Activated CD4-positive, alpha-beta T cell treated with anti-CD3 and anti-CD28 coated beads, Interleukin-2, amount 10 ng/mL, durations not matched to agents 7 days and 5 days (primary cell): Measurements from ENCODE around the gene FOXD4L1. TPM values are rescaled to one million over a fixed set of nuclear protein-coding genes. Genes with fewer than 3 reads are reported as not detected.
"Not testable (repeated sequence)": the region's sequence is repeated elsewhere in the genome, so short reads cannot be mapped to it uniquely, and the experiment has no call there.

Experiments
- CTCF ChIA-PET: fragments of 350-600 bp; sonication (Branson Sonifier 250); formaldehyde crosslinking; loops from one replicate; lab custom pipeline; 2021; ENCODE audit warnings: antibody characterized with exemption; lab: Charles Lee
- POLR2A ChIA-PET: fragments of 350-600 bp; sonication (Branson Sonifier 250); formaldehyde crosslinking; loops from one replicate; lab custom pipeline; 2021; ENCODE audit warnings: antibody characterized with exemption; lab: Charles Lee
- DNase-seq: peaks from one replicate; pipeline ENCODE4 v3.0.0-alpha.2; 2020
- H3K27ac Mint-ChIP-seq: one replicate; pipeline ENCODE4 v1.8.0; 2021; ENCODE audit warnings: mild to moderate bottlenecking, moderate library complexity, mixed read lengths
- H3K27me3 Mint-ChIP-seq: one replicate; pipeline ENCODE4 v1.8.0; 2021; ENCODE audit warnings: mixed read lengths
- H3K36me3 Mint-ChIP-seq: one replicate; pipeline ENCODE4 v1.8.0; 2021; ENCODE audit warnings: low read depth, mixed read lengths
- H3K4me1 Mint-ChIP-seq: one replicate; pipeline ENCODE4 v1.8.0; 2021; ENCODE audit warnings: mixed read lengths
- H3K4me3 Mint-ChIP-seq: one replicate; pipeline ENCODE4 v1.8.0; 2021; ENCODE audit warnings: mild to moderate bottlenecking, moderate library complexity, mixed read lengths
- H3K9me3 Mint-ChIP-seq: one replicate; pipeline ENCODE4 v1.8.0; 2021; ENCODE audit warnings: mixed read lengths
- total RNA-seq, 2 experiments: library from RNA; stranded (reverse); gene quantifications; one replicate each; pipeline ENCODE4 v1.2.3, GENCODE V29; 2021

The FOXD4L1 gene
- total RNA-seq, 2 experiments from 2014 or later, result 0.15 to 0.25 TPM

GRCh38 chr2:113508187-113508586 is 9.7 kb downstream of the FOXD4L1 start:
- H3K4me3 Mint-ChIP-seq, result not testable (repeated sequence)

DNA sequence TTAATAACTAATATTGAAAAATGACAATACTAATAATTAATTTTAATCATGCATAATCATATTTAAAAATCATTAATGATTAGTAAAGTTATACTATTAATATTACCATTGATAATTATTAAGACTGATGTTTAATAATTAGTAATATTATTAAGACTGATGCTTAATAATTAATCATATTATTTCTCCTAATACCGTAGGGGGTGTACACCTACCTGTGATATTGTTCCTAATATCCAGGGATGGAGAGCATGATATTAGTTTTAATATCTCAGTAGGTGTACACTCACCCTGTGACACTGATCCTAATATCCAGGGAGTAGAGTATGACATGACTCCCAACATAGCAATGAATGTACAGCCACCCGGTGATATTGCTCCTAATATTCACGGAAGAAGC is 12.4 kb downstream of the FOXD4L1 start:
- H3K36me3 Mint-ChIP-seq, H3K27ac Mint-ChIP-seq, CTCF ChIA-PET, H3K4me3 Mint-ChIP-seq, POLR2A ChIA-PET, DNase-seq, H3K4me1 Mint-ChIP-seq, H3K9me3 Mint-ChIP-seq: not testable (repeated sequence)
- peaks cover 20% of the 10 kb centered on the region for H3K27me3 Mint-ChIP-seq

More at GRCh38 chr2:113508187-113508586, 9.7 kb downstream of the FOXD4L1 start:
- POLR2A ChIA-PET, H3K4me1 Mint-ChIP-seq, CTCF ChIA-PET, H3K27ac Mint-ChIP-seq, H3K9me3 Mint-ChIP-seq, H3K36me3 Mint-ChIP-seq, DNase-seq: not testable (repeated sequence)
- peaks cover 21% of the 10 kb centered on the region for H3K27me3 Mint-ChIP-seq

- H3K27ac Mint-ChIP-seq, H3K9me3 Mint-ChIP-seq, DNase-seq, POLR2A ChIA-PET, H3K4me1 Mint-ChIP-seq, H3K36me3 Mint-ChIP-seq, CTCF ChIA-PET, H3K4me3 Mint-ChIP-seq: not testable (repeated sequence)
- peaks cover 20% of the 10 kb centered on the region for H3K27me3 Mint-ChIP-seq
Observed at GRCh38 chr2:113511859-113512258, 13.4 kb downstream of the FOXD4L1 start.

DNA sequence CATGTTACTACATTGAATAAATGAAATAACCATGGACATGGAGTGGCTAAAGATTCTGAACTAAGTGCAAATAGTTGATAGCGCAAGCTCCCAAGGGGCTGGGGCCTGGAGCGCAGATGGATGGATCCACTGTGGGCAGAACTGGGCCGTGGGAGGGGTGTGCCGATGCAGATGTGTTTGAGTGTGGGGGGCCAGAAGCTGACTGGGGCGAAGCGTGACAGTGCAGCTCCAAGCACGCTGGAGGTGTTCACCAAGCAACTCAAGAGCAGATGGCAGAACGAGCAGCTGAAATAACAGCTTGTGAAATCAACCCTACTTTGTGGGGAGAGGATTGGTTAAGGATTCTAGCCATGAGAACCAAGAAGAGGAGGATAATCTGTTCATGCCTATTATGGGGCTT is 17.0 kb downstream of the FOXD4L1 start:
- DNase-seq, H3K4me3 Mint-ChIP-seq, H3K36me3 Mint-ChIP-seq, CTCF ChIA-PET, H3K4me1 Mint-ChIP-seq, H3K27me3 Mint-ChIP-seq, POLR2A ChIA-PET, H3K9me3 Mint-ChIP-seq, H3K27ac Mint-ChIP-seq: not testable (repeated sequence)

DNA sequence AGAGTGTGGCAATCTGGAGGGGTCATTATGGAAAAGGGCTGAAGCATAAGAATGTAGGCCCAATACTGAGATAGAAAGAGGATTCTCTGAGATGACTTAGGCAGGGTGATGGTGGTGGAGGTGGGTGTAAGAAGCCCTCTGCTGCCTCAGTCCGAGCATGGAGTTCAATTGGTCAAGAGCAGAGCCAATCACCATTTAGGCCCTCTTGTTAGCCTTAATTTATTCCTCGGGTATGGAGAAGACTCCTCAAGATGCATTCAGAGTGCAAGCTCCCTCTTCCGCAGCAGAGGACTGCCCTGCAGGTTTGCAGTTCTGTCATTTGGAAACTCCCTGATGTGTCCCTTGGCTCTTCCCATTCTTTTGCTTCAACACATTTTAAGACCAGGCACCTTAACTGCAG is 17.5 kb downstream of the FOXD4L1 start:
- H3K4me3 Mint-ChIP-seq, DNase-seq, H3K9me3 Mint-ChIP-seq, POLR2A ChIA-PET, H3K4me1 Mint-ChIP-seq, H3K36me3 Mint-ChIP-seq, H3K27ac Mint-ChIP-seq, CTCF ChIA-PET, H3K27me3 Mint-ChIP-seq: not testable (repeated sequence)

- H3K27me3 Mint-ChIP-seq, H3K4me1 Mint-ChIP-seq, CTCF ChIA-PET, POLR2A ChIA-PET, H3K9me3 Mint-ChIP-seq, H3K4me3 Mint-ChIP-seq, H3K36me3 Mint-ChIP-seq, DNase-seq, H3K27ac Mint-ChIP-seq: not testable (repeated sequence)
Observed at GRCh38 chr2:113517025-113517424, 18.6 kb downstream of the FOXD4L1 start.

DNA sequence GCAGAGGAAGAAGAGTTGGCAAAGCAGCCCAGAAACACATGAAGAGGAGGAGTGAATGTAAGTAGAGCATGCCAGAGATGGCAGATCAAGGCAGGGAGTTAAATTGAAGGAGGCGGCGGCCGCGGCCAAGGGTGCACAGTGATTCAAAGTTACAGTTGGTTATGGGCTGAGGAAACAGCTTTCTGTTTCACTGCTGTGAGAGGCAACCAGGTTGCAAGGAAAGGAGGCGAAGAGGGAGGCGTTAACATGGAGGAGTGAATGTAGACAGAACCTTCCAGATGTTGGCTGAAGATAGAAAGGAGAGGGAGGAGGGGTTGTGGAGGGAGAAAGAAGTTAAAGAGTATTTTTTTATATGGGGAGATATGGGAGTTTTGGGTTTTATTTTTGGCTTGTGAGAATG is 22.4 kb downstream of the FOXD4L1 start:
- H3K4me3 Mint-ChIP-seq, DNase-seq, H3K9me3 Mint-ChIP-seq, CTCF ChIA-PET, POLR2A ChIA-PET, H3K4me1 Mint-ChIP-seq, H3K27me3 Mint-ChIP-seq, H3K27ac Mint-ChIP-seq, H3K36me3 Mint-ChIP-seq: not testable (repeated sequence)

DNA sequence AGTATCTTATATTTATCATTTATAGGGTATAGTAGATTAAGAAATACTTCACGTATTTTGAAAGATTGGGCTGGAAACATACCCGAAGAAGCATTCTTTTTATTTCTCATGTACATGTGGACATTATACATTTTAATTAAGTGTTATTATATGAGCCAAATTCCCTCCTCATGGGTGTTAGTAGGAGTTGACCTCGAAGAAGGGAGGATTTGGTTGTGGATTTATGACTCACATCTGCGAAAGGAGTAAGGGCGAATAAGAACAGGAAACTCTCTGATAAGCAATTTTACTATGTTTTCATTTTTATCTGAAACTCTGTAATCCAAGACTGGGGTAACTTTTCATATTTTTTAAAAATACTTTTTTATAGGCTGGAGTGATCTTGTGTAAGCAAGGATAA is 23.0 kb downstream of the FOXD4L1 start:
- H3K4me3 Mint-ChIP-seq, H3K27ac Mint-ChIP-seq, DNase-seq, H3K36me3 Mint-ChIP-seq, CTCF ChIA-PET, POLR2A ChIA-PET, H3K4me1 Mint-ChIP-seq, H3K9me3 Mint-ChIP-seq, H3K27me3 Mint-ChIP-seq: not testable (repeated sequence)

DNA sequence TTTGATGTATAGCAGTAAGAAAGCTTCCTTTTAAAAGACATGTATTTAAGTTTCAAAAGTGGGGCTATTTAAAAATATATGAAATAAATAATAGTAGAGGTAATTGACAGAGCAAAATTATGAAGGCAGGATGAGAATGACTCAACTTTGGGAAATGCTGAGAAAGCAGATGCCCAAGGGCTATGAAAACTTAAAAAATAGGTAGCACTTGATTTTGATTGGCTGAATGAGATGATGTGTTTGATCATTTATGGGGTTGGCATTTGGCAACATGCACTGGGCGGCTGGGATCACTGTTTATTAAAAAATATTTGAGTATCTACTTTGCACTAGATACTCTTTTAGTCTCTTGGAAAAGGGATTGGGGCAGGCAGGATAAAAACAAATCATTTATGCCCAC is 26.5 kb downstream of the FOXD4L1 start:
- H3K4me1 Mint-ChIP-seq, H3K36me3 Mint-ChIP-seq, CTCF ChIA-PET, H3K9me3 Mint-ChIP-seq, H3K27ac Mint-ChIP-seq, POLR2A ChIA-PET, H3K27me3 Mint-ChIP-seq, DNase-seq, H3K4me3 Mint-ChIP-seq: not testable (repeated sequence)

DNA sequence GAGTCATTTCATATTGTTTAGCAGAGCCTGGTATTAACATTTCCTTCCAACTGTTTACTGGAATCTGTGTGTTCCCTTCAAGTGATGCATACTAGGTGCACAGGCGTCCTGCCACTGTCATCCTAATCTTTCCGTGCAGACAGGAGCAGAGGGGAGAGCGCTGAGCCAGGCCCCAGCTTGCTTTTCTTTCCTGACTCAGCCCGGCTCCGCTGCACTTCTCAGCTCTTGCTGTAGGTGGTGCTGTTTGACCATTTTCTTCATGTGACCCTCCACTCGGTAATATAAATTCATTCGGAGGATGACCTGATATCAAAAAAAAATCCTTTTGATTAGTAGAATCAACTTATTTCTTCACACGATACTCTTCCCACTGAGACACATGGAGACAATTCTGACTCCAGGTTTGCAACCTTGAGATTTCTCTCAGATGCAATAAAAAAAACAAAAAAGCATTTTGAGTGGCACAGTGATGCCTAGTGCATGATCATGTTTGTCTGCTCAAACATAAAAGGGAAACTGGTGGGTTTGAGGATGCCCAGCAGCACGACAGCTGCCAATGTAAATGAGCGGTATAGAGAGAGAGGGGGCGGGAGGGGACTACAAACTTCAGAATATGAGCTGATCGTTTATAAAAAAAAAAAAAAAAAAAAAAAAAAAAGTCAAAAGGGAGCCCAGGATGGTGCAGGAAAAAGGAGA is 29.0 kb downstream of the FOXD4L1 start:
- DNase-seq, H3K36me3 Mint-ChIP-seq, H3K4me1 Mint-ChIP-seq, H3K27me3 Mint-ChIP-seq, H3K9me3 Mint-ChIP-seq, POLR2A ChIA-PET, H3K27ac Mint-ChIP-seq, H3K4me3 Mint-ChIP-seq: not testable (repeated sequence)
- CTCF ChIA-PET, result interaction anchor here (0.6 kb wide), 1 partner anchor 49 kb away, joined by 3 read pairs; no protein-coding TSS in a partner anchor

- CTCF ChIA-PET, result interaction anchor here (0.6 kb wide), 1 partner anchor 48 kb away, joined by 3 read pairs; no protein-coding TSS in a partner anchor
- H3K4me1 Mint-ChIP-seq, POLR2A ChIA-PET, H3K9me3 Mint-ChIP-seq, H3K27ac Mint-ChIP-seq, H3K4me3 Mint-ChIP-seq, H3K36me3 Mint-ChIP-seq, DNase-seq, H3K27me3 Mint-ChIP-seq: not testable (repeated sequence)
Observed at GRCh38 chr2:113528126-113528525, 29.7 kb downstream of the FOXD4L1 start.

DNA sequence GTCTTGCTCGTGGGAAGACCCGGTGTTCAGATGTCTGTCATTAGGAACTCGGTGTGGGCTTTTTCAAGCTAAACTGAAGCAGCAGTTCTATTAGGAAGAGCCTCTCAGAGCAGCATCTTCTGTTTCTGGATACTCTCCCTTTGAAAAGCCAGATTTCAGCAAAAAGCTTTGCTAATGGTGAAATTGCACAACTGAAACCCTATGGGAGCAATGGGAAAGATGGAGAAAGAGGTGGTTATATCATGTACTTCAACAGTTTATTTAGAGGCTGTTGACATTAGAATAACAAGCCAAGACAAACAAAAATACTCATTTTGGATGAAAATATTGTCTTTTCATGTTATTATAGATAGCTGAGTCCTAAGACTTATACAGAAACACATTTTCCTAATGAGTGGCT is 30.4 kb downstream of the FOXD4L1 start:
- H3K4me3 Mint-ChIP-seq, H3K27ac Mint-ChIP-seq, H3K4me1 Mint-ChIP-seq, CTCF ChIA-PET, H3K9me3 Mint-ChIP-seq, DNase-seq, POLR2A ChIA-PET, H3K36me3 Mint-ChIP-seq: not testable (repeated sequence)
- H3K27me3 Mint-ChIP-seq, result peaks cover 10% of the 10 kb centered on the region

- H3K27me3 Mint-ChIP-seq, CTCF ChIA-PET, H3K4me1 Mint-ChIP-seq, H3K9me3 Mint-ChIP-seq, POLR2A ChIA-PET, DNase-seq, H3K36me3 Mint-ChIP-seq, H3K4me3 Mint-ChIP-seq, H3K27ac Mint-ChIP-seq: not testable (repeated sequence)
Observed at GRCh38 chr2:113532991-113533390, 34.5 kb downstream of the FOXD4L1 start.

- H3K27ac Mint-ChIP-seq, DNase-seq, H3K4me1 Mint-ChIP-seq, POLR2A ChIA-PET, H3K4me3 Mint-ChIP-seq, H3K36me3 Mint-ChIP-seq, H3K9me3 Mint-ChIP-seq, CTCF ChIA-PET: not testable (repeated sequence)
- peaks cover 15% of the 10 kb centered on the region for H3K27me3 Mint-ChIP-seq
Observed at GRCh38 chr2:113536573-113536972, 38.1 kb downstream of the FOXD4L1 start.
